CD14-positive monocyte (primary cell): ENCODE data around the gene PRRX2. TPM values are rescaled to one million over a fixed set of nuclear protein-coding genes. Genes with fewer than 3 reads are reported as not detected.

Source experiments
- DNase-seq, 3 donors: peaks; one replicate each; pipeline ENCODE4 v3.0.0-alpha.2; 2011 to 2022
- H2AFZ ChIP-seq: 2 replicates; pipeline ENCODE4 v1.6.0; 2012; ENCODE audit warnings: mild to moderate bottlenecking, low read depth, low read length, inconsistent platforms; ENCODE audit not compliant: insufficient read depth, poor library complexity, severe bottlenecking
- H3K27ac ChIP-seq, 2 donors: 1 replicate in 1 of 2; 2 replicates in 1 of 2; pipeline ENCODE4 v1.5.1; 2012 to 2013; ENCODE audit warnings: low read length in 2 of 2, control low read depth in 1 of 2, inconsistent platforms in 1 of 2, low read depth in 1 of 2, mild to moderate bottlenecking in 1 of 2
- H3K27me3 ChIP-seq, 2 donors: one replicate each; pipeline versions ENCODE4 v1.6.0 to v1.6.1; 2011 to 2013; ENCODE audit warnings: low read length in 2 of 2; ENCODE audit not compliant: control insufficient read depth in 2 of 2, insufficient read depth in 2 of 2
- H3K36me3 ChIP-seq, 2 donors: replicated peaks in 1 of 2; 1 replicate in 1 of 2; 2 replicates in 1 of 2; pipeline versions ENCODE4 v1.5.1 to v1.6.1; 2012 to 2013; ENCODE audit warnings: low read length in 2 of 2, control low read depth in 1 of 2, inconsistent platforms in 1 of 2, mild to moderate bottlenecking in 1 of 2; ENCODE audit not compliant: insufficient read depth in 2 of 2, control insufficient read depth in 1 of 2
- H3K4me1 ChIP-seq, 2 donors: 1 replicate in 1 of 2; 2 replicates in 1 of 2; pipeline versions ENCODE4 v1.5.1 to v1.6.1; 2012 to 2013; ENCODE audit warnings: low read length in 2 of 2, control low read depth in 1 of 2, inconsistent platforms in 1 of 2, mild to moderate bottlenecking in 1 of 2, moderate library complexity in 1 of 2; ENCODE audit not compliant: insufficient read depth in 2 of 2, control insufficient read depth in 1 of 2
- H3K4me2 ChIP-seq: replicated peaks from 2 replicates; pipeline ENCODE3; 2012; ENCODE audit warnings: low read length, moderate library complexity, mild to moderate bottlenecking; ENCODE audit not compliant: poor library complexity, severe bottlenecking; ENCODE audit errors: extremely low read depth
- H3K4me3 ChIP-seq, 3 experiments: fragments of 200-600 bp in 1 of 3; sonication (generic) in 1 of 3; replicated peaks in 1 of 3; 1 replicate in 2 of 3; 2 replicates in 1 of 3; pipeline ENCODE4 v1.5.1; 2011 to 2013; ENCODE audit warnings: low read length in 3 of 3, mild to moderate bottlenecking in 3 of 3, control low read depth in 2 of 3, low read depth in 2 of 3, inconsistent platforms in 1 of 3, moderate library complexity in 1 of 3
- H3K79me2 ChIP-seq: 2 replicates; pipeline ENCODE4 v1.6.0; 2012; ENCODE audit warnings: mild to moderate bottlenecking, control low read depth, inconsistent platforms, low read length, moderate library complexity; ENCODE audit not compliant: insufficient read depth
- H3K9ac ChIP-seq: 2 replicates; pipeline ENCODE4 v1.6.0; 2017; ENCODE audit warnings: low read length, mild to moderate bottlenecking; ENCODE audit not compliant: insufficient read depth, poor library complexity, severe bottlenecking
- H3K9me3 ChIP-seq, 2 donors: replicated peaks in 1 of 2; 1 replicate in 1 of 2; 2 replicates in 1 of 2; pipeline versions ENCODE4 v1.5.1 to v1.6.1; 2012 to 2013; ENCODE audit warnings: low read length in 2 of 2, control low read depth in 1 of 2; ENCODE audit not compliant: control insufficient read depth in 1 of 2, insufficient read depth in 1 of 2
- H4K20me1 ChIP-seq: 2 replicates; pipeline ENCODE4 v1.6.0; 2012; ENCODE audit warnings: mild to moderate bottlenecking, low read length, control low read depth, moderate library complexity; ENCODE audit not compliant: insufficient read depth
- H3K27ac Mint-ChIP-seq, 7 donors: one replicate each; pipeline ENCODE4 v1.8.0; 2020; ENCODE audit warnings: mild to moderate bottlenecking in 7 of 7, mixed read lengths in 7 of 7, moderate library complexity in 6 of 7, inconsistent platforms in 2 of 7
- H3K27me3 Mint-ChIP-seq, 3 donors: one replicate each; pipeline ENCODE4 v1.8.0; 2021 to 2022; ENCODE audit warnings: low read depth in 3 of 3, mild to moderate bottlenecking in 3 of 3, mixed read lengths in 3 of 3, moderate library complexity in 3 of 3, inconsistent platforms in 1 of 3
- H3K36me3 Mint-ChIP-seq, 2 donors: one replicate each; pipeline ENCODE4 v1.8.0; 2020; ENCODE audit warnings: mixed read lengths in 2 of 2, inconsistent platforms in 1 of 2, mild to moderate bottlenecking in 1 of 2
- H3K4me1 Mint-ChIP-seq: one replicate; pipeline ENCODE4 v1.8.0; 2020; ENCODE audit warnings: mild to moderate bottlenecking, mixed read lengths
- H3K4me3 Mint-ChIP-seq, 2 donors: one replicate each; pipeline ENCODE4 v1.8.0; 2020; ENCODE audit warnings: mild to moderate bottlenecking in 2 of 2, mixed read lengths in 2 of 2, moderate library complexity in 1 of 2
- H3K9me3 Mint-ChIP-seq, 7 donors: one replicate each; pipeline ENCODE4 v1.8.0; 2020 to 2022; ENCODE audit warnings: mixed read lengths in 7 of 7, mild to moderate bottlenecking in 6 of 7, moderate library complexity in 6 of 7, inconsistent platforms in 2 of 7
- CTCF ChIP-seq: fragments of 200-600 bp; IDR thresholded peaks from one replicate; pipeline ENCODE4 v1.8.0; 2022; ENCODE audit warnings: antibody characterized with exemption, mild to moderate bottlenecking
- WGBS: methylation state at CpG from one replicate; pipeline ENCODE4 v1.1.5; 2013; ENCODE audit warnings: missing lambda C conversion rate; ENCODE audit not compliant: insufficient coverage; 5-methylcytosine and 5-hydroxymethylcytosine counted together
- intact Hi-C, 2 donors: fragments of 100-400 bp; cut with micrococcal nuclease; formaldehyde crosslinking; loops; one replicate each; pipeline versions ENCODE4 v1.15.0 to v1.15.1; 2023
- polyA plus RNA-seq, 3 donors: library from polyadenylated mRNA; depleted of rRNA in 1 of 3; unstranded in 2 of 3; stranded (reverse) in 1 of 3; fragments of 300-500 nt in 2 of 3; fragments of >200 nt in 1 of 3; fragmentation: Illumina TruSeq in 2 of 3; gene quantifications; 1 replicate in 2 of 3; 2 replicates in 1 of 3; pipeline ENCODE4 v1.2.3, GENCODE V29; 2012 to 2021

The PRRX2 gene
- polyA plus RNA-seq, 3 donors = not detected

- Mint-ChIP-seq H3K4me1 (peaks cover 66% of the 10 kb centered on the region), H3K27ac (peak overlapping the region; percentile 89 to 96 (median 93)), H3K4me3 (peak overlapping the region; percentile 80 to 86), H3K36me3 (peaks cover 14 to 16% of the 10 kb centered on the region in 2 donors), H3K27me3 (peaks cover 10 to 17% (median 15%) of the 10 kb centered on the region in 3 donors), H3K9me3 (peaks cover 0 to 3% (median 0%) of the 10 kb centered on the region in 7 donors)
- Histone ChIP-seq H3K27ac (peak overlapping the region; percentile 70 to 86), H3K36me3 (peaks cover 0 to 8% of the 10 kb centered on the region in 2 donors), H3K27me3 (peaks cover 8 to 14% of the 10 kb centered on the region in 2 donors), H4K20me1 (peaks cover 36% of the 10 kb centered on the region), H2AFZ (no peak overlapping the region), H3K4me1 (peaks cover 53 to 66% of the 10 kb centered on the region in 2 donors), H3K9ac (no peak overlapping the region), H3K79me2 (peaks cover 41% of the 10 kb centered on the region), H3K9me3 (no peaks in the 10 kb centered on the region), H3K4me2 (peak overlapping the region; percentile 84), H3K4me3 (peak overlapping the region in 2 of 3 experiments; percentile 75 to 83)
- TF ChIP-seq CTCF = no peak
- peak; percentile 79 to 92 (median 88) for DNase-seq
- WGBS = 0% methylated on average over 7 of the region's 9 CpGs
- intact Hi-C loops = loop anchor here in 1 of 2 donors (2.0 to 5.0 kb wide), 3 partner anchors 14 to 448 kb away; partner anchors contain the start of gene IER5L
Observed at GRCh38 chr9:129624947-129625346, 40.5 kb upstream of the PRRX2 start.

GRCh38 chr9:129626079-129626624 is 39.3 kb upstream of the PRRX2 start, which contains the start of gene NTMT1:
Gene NTMT1, plus strand, starts transcription at chr9:129626163. Its CDS starts 6,541 bp downstream, at chr9:129632704.
- intact Hi-C loops = loop anchor here in 1 of 2 donors (2.0 to 5.0 kb wide), 2 partner anchors 17 to 449 kb away; partner anchors contain the start of genes ASB6 and IER5L

More at GRCh38 chr9:129626079-129626624, 39.3 kb upstream of the PRRX2 start, which contains the start of gene NTMT1:
- H3K4me1 Mint-ChIP-seq = peaks cover 64% of the 10 kb centered on the region
- peak within 1 kb of the TSS; percentile 80 to 94 for H3K4me3 Mint-ChIP-seq
- Histone ChIP-seq H3K4me1 (peaks cover 47 to 56% of the 10 kb centered on the region in 2 donors), H2AFZ (peak within 1 kb of the TSS; percentile 65), H3K36me3 (peaks cover 0 to 18% of the 10 kb centered on the region in 2 donors), H3K9ac (peak within 1 kb of the TSS; percentile 91), H3K27me3 (peaks cover 0 to 5% of the 10 kb centered on the region in 2 donors), H3K79me2 (peaks cover 53% of the 10 kb centered on the region), H3K4me2 (peak within 1 kb of the TSS; percentile 84), H3K27ac (peak within 1 kb of the TSS; percentile 86 to 97), H3K9me3 (no peaks in the 10 kb centered on the region), H3K4me3 (peak within 1 kb of the TSS; percentile 51 to 83 (median 75)), H4K20me1 (peaks cover 48% of the 10 kb centered on the region)
- 0% methylated on average over 43 of the region's 55 CpGs for WGBS
- peaks cover 17 to 19% of the 10 kb centered on the region in 2 donors for H3K36me3 Mint-ChIP-seq
- peaks cover 0 to 3% (median 0%) of the 10 kb centered on the region in 7 donors for H3K9me3 Mint-ChIP-seq
- peak within 1 kb of the TSS; percentile 89 to 96 (median 93) for H3K27ac Mint-ChIP-seq
- peaks cover 5 to 9% (median 6%) of the 10 kb centered on the region in 3 donors for H3K27me3 Mint-ChIP-seq
- TF ChIP-seq CTCF = no peak
- peak; percentile 90 to 92 (median 90) for DNase-seq
